GM21447 (cell line): ENCODE measurements around the gene WFDC5.

Experiments used
- ATAC-seq: cut with Tn5 transposase; IDR thresholded peaks from one replicate; pipeline ENCODE4 v1.9.1; 2021; ENCODE audit not compliant: unreplicated experiment

The WFDC5 gene

GRCh38 chr20:45115829-45116228 is 855 bp upstream of the WFDC5 start:
- ATAC-seq: no peak

- ATAC-seq: no peak
Measured at GRCh38 chr20:45115386-45115774, 406 bp upstream of the WFDC5 start.

GRCh38 chr20:45113865-45114264 is 1.1 kb downstream of the WFDC5 start:
- no peak for ATAC-seq

GRCh38 chr20:45112754-45113153 is 2.2 kb downstream of the WFDC5 start:
- no peak for ATAC-seq

- ATAC-seq: no peak
Measured at GRCh38 chr20:45111799-45112471, 3.0 kb downstream of the WFDC5 start.

- ATAC-seq: no peak
Measured at GRCh38 chr20:45111285-45111684, 3.7 kb downstream of the WFDC5 start.

- no peak for ATAC-seq
Measured at GRCh38 chr20:45110301-45110700, 4.7 kb downstream of the WFDC5 start.

- no peak for ATAC-seq
Measured at GRCh38 chr20:45109634-45110033, 5.3 kb downstream of the WFDC5 start.

- no peak for ATAC-seq
Measured at GRCh38 chr20:45105317-45105716, 9.7 kb downstream of the WFDC5 start.

GRCh38 chr20:45104786-45105185 is 10.2 kb downstream of the WFDC5 start:
- ATAC-seq: no peak

- no peak for ATAC-seq
Measured at GRCh38 chr20:45103072-45103471, 11.9 kb downstream of the WFDC5 start.

- no peak for ATAC-seq
Measured at GRCh38 chr20:45101333-45101850, 13.6 kb downstream of the WFDC5 start.

- ATAC-seq: no peak
Measured at GRCh38 chr20:45100563-45101245, 14.3 kb downstream of the WFDC5 start, which contains the start of gene KCNS1. Gene KCNS1, minus strand, starts transcription at chr20:45101127. Its CDS starts 1,891 bp downstream, at chr20:45099236.

- no peak for ATAC-seq
Measured at GRCh38 chr20:45098103-45098773, 16.7 kb downstream of the WFDC5 start.

GRCh38 chr20:45097485-45098102 is 17.4 kb downstream of the WFDC5 start:
- no peak for ATAC-seq

GRCh38 chr20:45096781-45097180 is 18.2 kb downstream of the WFDC5 start:
- no peak for ATAC-seq

GRCh38 chr20:45095805-45096238 is 19.2 kb downstream of the WFDC5 start:
- ATAC-seq: no peak

- no peak for ATAC-seq
Measured at GRCh38 chr20:45094864-45095574, 20.0 kb downstream of the WFDC5 start.

- ATAC-seq: no peak
Measured at GRCh38 chr20:45094201-45094600, 20.8 kb downstream of the WFDC5 start.

GRCh38 chr20:45092898-45093297 is 22.1 kb downstream of the WFDC5 start:
- no peak for ATAC-seq

GRCh38 chr20:45091366-45091765 is 23.6 kb downstream of the WFDC5 start:
- no peak for ATAC-seq
